GM21367 (cell line): ENCODE results near the gene SUN1.

Source experiments
- ATAC-seq: cut with Tn5 transposase; IDR thresholded peaks from one replicate; pipeline ENCODE4 v1.9.1; 2021; ENCODE audit not compliant: unreplicated experiment

SUN1 gene

GRCh38 chr7:875476-876076 is 43.3 kb downstream of the SUN1 start:
- no peak for ATAC-seq

- peak; percentile 60 for ATAC-seq
These were observed 44.0 kb downstream of the SUN1 start, which contains the start of gene GET4 for GRCh38 chr7:876077-876971. Gene GET4, plus strand, starts transcription at chr7:876554. Its CDS starts 92 bp downstream, at chr7:876646.

GRCh38 chr7:876972-877311 is 44.7 kb downstream of the SUN1 start:
- ATAC-seq = peak; percentile 15

- ATAC-seq = no peak
These were observed 45.3 kb downstream of the SUN1 start for GRCh38 chr7:877312-878232.

GRCh38 chr7:879093-879492 is 46.8 kb downstream of the SUN1 start:
- no peak for ATAC-seq

- no peak for ATAC-seq
These were observed 47.4 kb downstream of the SUN1 start for GRCh38 chr7:879706-880105.

GRCh38 chr7:880450-880849 is 48.2 kb downstream of the SUN1 start:
- no peak for ATAC-seq

- no peak for ATAC-seq
These were observed 49.4 kb downstream of the SUN1 start for GRCh38 chr7:881441-882234.

GRCh38 chr7:882336-883035 is 50.2 kb downstream of the SUN1 start:
- no peak for ATAC-seq

GRCh38 chr7:883055-884021 is 51.1 kb downstream of the SUN1 start:
- ATAC-seq = no peak

- no peak for ATAC-seq
These were observed 52.1 kb downstream of the SUN1 start for GRCh38 chr7:884191-885003.

GRCh38 chr7:885261-885892 is 53.1 kb downstream of the SUN1 start:
- no peak for ATAC-seq

GRCh38 chr7:885893-886625 is 53.8 kb downstream of the SUN1 start:
- no peak for ATAC-seq

- no peak for ATAC-seq
These were observed 54.6 kb downstream of the SUN1 start for GRCh38 chr7:886626-887487.

GRCh38 chr7:887488-887820 is 55.2 kb downstream of the SUN1 start:
- ATAC-seq = no peak
